Measurements from ENCODE around the gene TMTC3.

- TF ChIP-seq CTCF (IDR thresholded peaks at IDR 0.05; ENCODE audit: poor library complexity) (no peak), EZH2 (IDR thresholded peaks at IDR 0.05; ENCODE audit: borderline replicate concordance) (no peak)
Measured at GRCh38 chr12:88223519-88223918, 81.4 kb downstream of the TMTC3 start.
